Esophagus squamous epithelium (tissue), 4 donors: ENCODE measurements around the gene CHTOP.

Source experiments
- POLR2A ChIP-seq, 4 donors: fragments of 450-650 bp; IDR thresholded peaks; one replicate each; pipeline ENCODE4 v1.6.1; 2017; ENCODE audit warnings: antibody characterized with exemption in 4 of 4, mild to moderate bottlenecking in 4 of 4, moderate library complexity in 3 of 4
- TF ChIP-seq, protein P1 (sequence below), 6 experiments: fragments of 450-650 bp in 4 of 6; fragments of 200-600 bp in 2 of 6; sonication (generic) in 2 of 6; IDR thresholded peaks; one replicate each; pipeline ENCODE4 v1.5.1; 2016 to 2019; ENCODE audit warnings: antibody characterized with exemption in 6 of 6, mild to moderate bottlenecking in 4 of 6, moderate library complexity in 4 of 6

- TF ChIP-seq, protein P1, sequence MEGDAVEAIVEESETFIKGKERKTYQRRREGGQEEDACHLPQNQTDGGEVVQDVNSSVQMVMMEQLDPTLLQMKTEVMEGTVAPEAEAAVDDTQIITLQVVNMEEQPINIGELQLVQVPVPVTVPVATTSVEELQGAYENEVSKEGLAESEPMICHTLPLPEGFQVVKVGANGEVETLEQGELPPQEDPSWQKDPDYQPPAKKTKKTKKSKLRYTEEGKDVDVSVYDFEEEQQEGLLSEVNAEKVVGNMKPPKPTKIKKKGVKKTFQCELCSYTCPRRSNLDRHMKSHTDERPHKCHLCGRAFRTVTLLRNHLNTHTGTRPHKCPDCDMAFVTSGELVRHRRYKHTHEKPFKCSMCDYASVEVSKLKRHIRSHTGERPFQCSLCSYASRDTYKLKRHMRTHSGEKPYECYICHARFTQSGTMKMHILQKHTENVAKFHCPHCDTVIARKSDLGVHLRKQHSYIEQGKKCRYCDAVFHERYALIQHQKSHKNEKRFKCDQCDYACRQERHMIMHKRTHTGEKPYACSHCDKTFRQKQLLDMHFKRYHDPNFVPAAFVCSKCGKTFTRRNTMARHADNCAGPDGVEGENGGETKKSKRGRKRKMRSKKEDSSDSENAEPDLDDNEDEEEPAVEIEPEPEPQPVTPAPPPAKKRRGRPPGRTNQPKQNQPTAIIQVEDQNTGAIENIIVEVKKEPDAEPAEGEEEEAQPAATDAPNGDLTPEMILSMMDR (IDR thresholded peaks at IDR 0.05), result no peak
- TF ChIP-seq POLR2A (IDR thresholded peaks at IDR 0.05), result no peak
Observed at GRCh38 chr1:153598309-153599172, 35.3 kb upstream of the CHTOP start.
